BLaER1 treated with 17β-estradiol and CSF1 and Interleukin-3, amounts not matched to agents 10 nM and 100 nM (cell line): ENCODE data around the gene PPP4R2.

Experiments used
- H3K27ac ChIP-seq, 11 experiments: shearing (Covaris generic); formaldehyde crosslinking; 2 replicates each; pipeline ENCODE4 v1.8.1; 2022
- H3K27me3 ChIP-seq, 11 experiments: shearing (Covaris generic); formaldehyde crosslinking; 2 replicates each; pipeline ENCODE4 v1.8.1; 2022
- H3K36me3 ChIP-seq, 11 experiments: shearing (Covaris generic); formaldehyde crosslinking; 2 replicates each; pipeline ENCODE4 v1.8.1; 2022
- H3K4me1 ChIP-seq, 10 experiments: shearing (Covaris generic); formaldehyde crosslinking; 2 replicates each; pipeline ENCODE4 v1.8.1; 2022
- H3K4me2 ChIP-seq, 11 experiments: shearing (Covaris generic); formaldehyde crosslinking; 2 replicates each; pipeline ENCODE4 v1.8.1; 2022
- H3K4me3 ChIP-seq, 10 experiments: shearing (Covaris generic); formaldehyde crosslinking; 2 replicates each; pipeline ENCODE4 v1.8.1; 2022
- H3K9ac ChIP-seq, 11 experiments: shearing (Covaris generic); formaldehyde crosslinking; 2 replicates each; pipeline ENCODE4 v1.8.1; 2022
- H3K9me3 ChIP-seq, 11 experiments: shearing (Covaris generic); formaldehyde crosslinking; replicated peaks in 1 of 11; 2 replicates each; pipeline ENCODE4 v1.8.1; 2022
- H4K20me1 ChIP-seq, 11 experiments: shearing (Covaris generic); formaldehyde crosslinking; 2 replicates each; pipeline ENCODE4 v1.8.1; 2022
- Cebpa-rat ChIP-seq, 11 experiments: shearing (Covaris generic); IDR thresholded peaks; 2 replicates each; pipeline ENCODE4 v1.8.1; 2022

The PPP4R2 gene

DNA sequence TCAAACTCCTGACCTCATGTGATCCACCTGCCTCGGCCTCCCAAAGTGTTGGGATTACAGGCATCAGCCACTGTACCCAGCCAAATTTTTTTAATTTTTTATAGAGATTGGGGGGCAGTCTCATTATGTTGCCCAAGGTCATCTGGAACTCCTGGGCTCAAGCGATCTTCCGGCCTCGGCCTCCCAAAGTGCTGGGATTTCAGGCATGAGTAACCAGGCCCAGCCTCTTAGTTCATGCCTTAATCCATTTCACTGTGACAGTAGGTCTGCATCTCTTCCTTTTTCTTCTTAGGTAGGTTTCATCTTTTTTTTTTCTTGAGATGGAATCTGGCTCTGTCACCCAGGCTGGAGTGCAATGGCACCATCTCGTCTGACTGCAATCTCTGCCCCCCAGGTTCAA lies 37.3 kb upstream of the PPP4R2 start:
- Histone ChIP-seq H3K4me1 (peaks cover 0 to 5% (median 0%) of the 10 kb centered on the region in 10 experiments; a peak in 4 of 20 replicates), H3K4me3 (no peak overlapping the region), H3K36me3 (no peaks in the 10 kb centered on the region), H3K4me2 (no peak overlapping the region), H4K20me1 (no peaks in the 10 kb centered on the region), H3K27ac (no peak overlapping the region), H3K9ac (no peak overlapping the region), H3K9me3 (no peaks in the 10 kb centered on the region), H3K27me3 (no peaks in the 10 kb centered on the region)
- no peak for TF ChIP-seq Cebpa-rat (IDR thresholded peaks at IDR 0.05)

GRCh38 chr3:72960812-72961518 lies 35.6 kb upstream of the PPP4R2 start:
- no peaks in the 10 kb centered on the region for H4K20me1 ChIP-seq
- H3K4me2 ChIP-seq: no peak overlapping the region
- no peaks in the 10 kb centered on the region for H3K27me3 ChIP-seq
- no peaks in the 10 kb centered on the region for H3K36me3 ChIP-seq
- no peak overlapping the region for H3K9ac ChIP-seq
- H3K27ac ChIP-seq: no peak overlapping the region
- TF ChIP-seq Cebpa-rat (IDR thresholded peaks at IDR 0.05): no peak
- peaks cover 0 to 14% (median 0%) of the 10 kb centered on the region in 10 experiments; a peak in 6 of 20 replicates for H3K4me1 ChIP-seq
- H3K4me3 ChIP-seq: no peak overlapping the region
- H3K9me3 ChIP-seq: no peaks in the 10 kb centered on the region

- Histone ChIP-seq H3K4me2 (no peak overlapping the region), H3K4me1 (peaks cover 0 to 14% (median 0%) of the 10 kb centered on the region in 10 experiments; a peak in 6 of 20 replicates), H3K27me3 (no peaks in the 10 kb centered on the region), H3K9ac (no peak overlapping the region), H3K9me3 (no peaks in the 10 kb centered on the region), H3K36me3 (no peaks in the 10 kb centered on the region), H4K20me1 (no peaks in the 10 kb centered on the region), H3K27ac (no peak overlapping the region), H3K4me3 (no peak overlapping the region)
- no peak for TF ChIP-seq Cebpa-rat (IDR thresholded peaks at IDR 0.05)
Observed at GRCh38 chr3:72961752-72962151, 34.9 kb upstream of the PPP4R2 start.

- Histone ChIP-seq H3K4me1 (peaks cover 0 to 9% (median 0%) of the 10 kb centered on the region in 10 experiments; a peak in 6 of 20 replicates), H3K27ac (no peak overlapping the region), H3K36me3 (no peaks in the 10 kb centered on the region), H4K20me1 (no peaks in the 10 kb centered on the region), H3K4me3 (no peak overlapping the region), H3K9ac (no peak overlapping the region), H3K4me2 (no peak overlapping the region), H3K9me3 (no peaks in the 10 kb centered on the region), H3K27me3 (no peaks in the 10 kb centered on the region)
- TF ChIP-seq Cebpa-rat (IDR thresholded peaks at IDR 0.05): no peak
Observed at GRCh38 chr3:72962317-72962716, 34.3 kb upstream of the PPP4R2 start.

- Histone ChIP-seq H3K27me3 (no peaks in the 10 kb centered on the region), H3K4me2 (peak overlapping the region in 3 of 11 experiments; percentile 22 to 33 (median 29); a peak in 4 of 22 replicates), H3K36me3 (no peaks in the 10 kb centered on the region), H4K20me1 (no peaks in the 10 kb centered on the region), H3K4me1 (peaks cover 0 to 9% (median 0%) of the 10 kb centered on the region in 10 experiments; a peak in 6 of 20 replicates), H3K9me3 (no peaks in the 10 kb centered on the region), H3K27ac (no peak overlapping the region), H3K4me3 (no peak overlapping the region), H3K9ac (no peak overlapping the region)
- TF ChIP-seq Cebpa-rat (IDR thresholded peaks at IDR 0.05): no peak
Observed at GRCh38 chr3:72964633-72965032, 32.0 kb upstream of the PPP4R2 start.

DNA sequence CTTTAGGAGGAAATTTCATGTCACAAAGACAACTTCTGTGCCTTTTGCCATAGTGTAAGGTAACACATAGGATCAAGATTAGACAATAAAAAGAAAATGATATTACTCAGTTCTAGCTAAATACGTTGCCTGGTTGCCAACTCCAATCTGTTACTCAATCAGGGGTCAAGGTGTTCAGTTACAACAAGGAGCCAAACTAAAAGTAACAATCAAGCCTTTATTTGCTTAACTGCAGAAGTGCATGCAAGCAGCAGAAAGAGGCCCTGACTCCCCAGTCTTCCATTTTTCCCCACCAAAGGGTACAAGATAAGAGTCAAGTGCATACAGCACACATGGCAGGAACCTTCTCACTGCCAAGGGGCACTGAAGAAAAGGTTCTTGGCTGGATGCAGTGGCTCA lies 28.3 kb upstream of the PPP4R2 start:
- TF ChIP-seq Cebpa-rat (IDR thresholded peaks at IDR 0.05): no peak
- Histone ChIP-seq H4K20me1 (no peaks in the 10 kb centered on the region), H3K9me3 (no peaks in the 10 kb centered on the region), H3K4me3 (no peak overlapping the region), H3K4me1 (peaks cover 0 to 9% (median 0%) of the 10 kb centered on the region in 10 experiments; a peak in 6 of 20 replicates), H3K9ac (no peak overlapping the region), H3K36me3 (no peaks in the 10 kb centered on the region), H3K27me3 (no peaks in the 10 kb centered on the region), H3K4me2 (no peak overlapping the region), H3K27ac (no peak overlapping the region)

- Histone ChIP-seq H3K4me3 (no peak overlapping the region), H3K27me3 (no peaks in the 10 kb centered on the region), H3K36me3 (no peaks in the 10 kb centered on the region), H3K4me1 (peaks cover 0 to 7% (median 0%) of the 10 kb centered on the region in 10 experiments; a peak in 6 of 20 replicates), H3K27ac (no peak overlapping the region), H3K9ac (no peak overlapping the region), H3K9me3 (no peaks in the 10 kb centered on the region), H3K4me2 (no peak overlapping the region), H4K20me1 (no peaks in the 10 kb centered on the region)
- TF ChIP-seq Cebpa-rat (IDR thresholded peaks at IDR 0.05): no peak
Observed at GRCh38 chr3:72969766-72970165, 26.8 kb upstream of the PPP4R2 start.

DNA sequence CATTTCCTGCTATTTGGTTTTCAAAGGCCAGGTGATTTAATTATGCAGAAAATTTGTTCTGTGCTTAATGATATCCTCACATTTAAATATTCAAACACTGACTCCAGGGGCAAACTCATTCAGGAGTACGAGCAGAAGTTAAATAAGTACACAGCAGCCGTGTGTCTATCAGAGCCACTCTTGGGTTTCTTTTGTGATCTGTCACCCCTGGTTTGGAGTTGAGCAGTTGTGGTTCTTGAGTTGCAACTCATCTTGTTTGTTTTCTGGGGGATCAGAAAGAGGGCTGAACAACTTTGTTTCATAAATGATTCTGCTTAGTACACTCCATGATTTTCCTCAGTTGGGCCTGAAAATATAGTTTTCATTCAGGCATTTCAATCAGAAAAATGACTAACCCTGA lies 25.7 kb upstream of the PPP4R2 start:
- H3K36me3 ChIP-seq: no peaks in the 10 kb centered on the region
- no peak for TF ChIP-seq Cebpa-rat (IDR thresholded peaks at IDR 0.05)
- H3K4me3 ChIP-seq: no peak overlapping the region
- H3K9me3 ChIP-seq: no peaks in the 10 kb centered on the region
- no peaks in the 10 kb centered on the region; a peak in 1 of 20 replicates for H3K4me1 ChIP-seq
- no peak overlapping the region for H3K27ac ChIP-seq
- H3K4me2 ChIP-seq: no peak overlapping the region
- H4K20me1 ChIP-seq: no peaks in the 10 kb centered on the region
- H3K9ac ChIP-seq: no peak overlapping the region
- H3K27me3 ChIP-seq: no peaks in the 10 kb centered on the region

- Histone ChIP-seq H3K9me3 (peaks cover 0 to 4% (median 0%) of the 10 kb centered on the region in 11 experiments; a peak in 2 of 22 replicates), H3K27me3 (no peaks in the 10 kb centered on the region), H3K4me3 (no peak overlapping the region), H3K36me3 (no peaks in the 10 kb centered on the region), H3K4me1 (peaks cover 0 to 6% (median 0%) of the 10 kb centered on the region in 10 experiments; a peak in 3 of 20 replicates), H4K20me1 (no peaks in the 10 kb centered on the region), H3K27ac (no peak overlapping the region), H3K4me2 (no peak overlapping the region; a peak in 1 of 22 replicates), H3K9ac (no peak overlapping the region)
- TF ChIP-seq Cebpa-rat (IDR thresholded peaks at IDR 0.05): no peak
Observed at GRCh38 chr3:72972706-72973030, 23.9 kb upstream of the PPP4R2 start.
